ENCODE data around the gene MKNK1.

MKNK1 gene

GRCh38 chr1:46508757-46509156 is 95.3 kb downstream of the MKNK1 start:
- no peak for FAIRE-seq
- no peak for DNase-seq (ENCODE audit: insufficient read length, low spot score)
- TF ChIP-seq CTCF (IDR thresholded peaks at IDR 0.05; ENCODE audit: insufficient read depth, missing control alignments): no peak
